Fibroblast of lung (primary cell): Measurements from ENCODE around the gene CLEC2A. TPM values are rescaled to one million over a fixed set of nuclear protein-coding genes. Genes with fewer than 3 reads are reported as not detected.
"Not testable (repeated sequence)": the region's sequence is repeated elsewhere in the genome, so short reads cannot be mapped to it uniquely, and the experiment has no call there.

Experiments
- DNase-seq, 2 donors: peaks; one replicate each; pipeline versions ENCODE4 v3.0.0 to v3.0.0-alpha.2; 2010; ENCODE audit warnings: low read depth in 2 of 2
- H2AFZ ChIP-seq: 2 replicates; pipeline ENCODE4 v1.5.1; 2012; ENCODE audit warnings: low read length, control low read depth, inconsistent platforms
- H3K27ac ChIP-seq: 2 replicates; pipeline ENCODE4 v1.5.1; 2011; ENCODE audit warnings: low read length, control low read depth; ENCODE audit not compliant: insufficient read depth
- H3K27me3 ChIP-seq: 2 replicates; pipeline ENCODE4 v1.5.1; 2011; ENCODE audit warnings: mild to moderate bottlenecking, low read length; ENCODE audit not compliant: control insufficient read depth, insufficient read depth
- H3K36me3 ChIP-seq: 2 replicates; pipeline ENCODE4 v1.5.1; 2011; ENCODE audit warnings: low read length; ENCODE audit not compliant: control insufficient read depth, insufficient read depth
- H3K4me1 ChIP-seq: 2 replicates; pipeline ENCODE4 v1.5.1; 2011; ENCODE audit warnings: low read length; ENCODE audit not compliant: control insufficient read depth, insufficient read depth; ENCODE audit errors: extremely low read depth
- H3K4me2 ChIP-seq: 2 replicates; pipeline ENCODE4 v1.5.1; 2011; ENCODE audit warnings: low read length, control low read depth; ENCODE audit not compliant: insufficient read depth; ENCODE audit errors: extremely low read depth
- H3K4me3 ChIP-seq, 4 experiments: fragments of 200-600 bp in 1 of 4; sonication (generic) in 1 of 4; replicated peaks in 1 of 4; 2 replicates each; pipeline ENCODE4 v1.5.1; 2011 to 2016; ENCODE audit warnings: low read length in 4 of 4, low read depth in 3 of 4, mild to moderate bottlenecking in 3 of 4, control low read depth in 2 of 4, inconsistent platforms in 1 of 4, mixed read lengths in 1 of 4; ENCODE audit not compliant: insufficient read depth in 1 of 4; ENCODE audit errors: control extremely low read depth in 1 of 4
- H3K79me2 ChIP-seq: 2 replicates; pipeline ENCODE4 v1.5.1; 2012; ENCODE audit warnings: mild to moderate bottlenecking, low read length, inconsistent platforms; ENCODE audit not compliant: control insufficient read depth, insufficient read depth
- H3K9ac ChIP-seq: 2 replicates; pipeline ENCODE4 v1.5.1; 2011; ENCODE audit warnings: mild to moderate bottlenecking, low read length, control low read depth; ENCODE audit not compliant: insufficient read depth
- H3K9me3 ChIP-seq: 2 replicates; pipeline ENCODE4 v1.5.1; 2012; ENCODE audit warnings: low read depth, low read length; ENCODE audit not compliant: control insufficient read depth, insufficient read depth
- H4K20me1 ChIP-seq: 2 replicates; pipeline ENCODE4 v1.5.1; 2011; ENCODE audit warnings: low read length; ENCODE audit not compliant: control insufficient read depth, insufficient read depth; ENCODE audit errors: extremely low read depth
- CTCF ChIP-seq, 2 donors: IDR thresholded peaks in 1 of 2; conservative IDR thresholded peaks in 1 of 2; 1 replicate in 1 of 2; 2 replicates in 1 of 2; pipeline ENCODE4 v1.5.1; 2011 to 2012; ENCODE audit warnings: low read length in 2 of 2, control low read depth in 1 of 2, inconsistent platforms in 1 of 2, low read depth in 1 of 2, mild to moderate bottlenecking in 1 of 2
- EZH2 ChIP-seq: IDR thresholded peaks from 2 replicates; pipeline ENCODE4 v1.5.1; 2012; ENCODE audit warnings: low read length, control low read depth, mild to moderate bottlenecking; ENCODE audit errors: missing control alignments
- polyA plus RNA-seq, 2 donors: library from polyadenylated mRNA; depleted of rRNA in 1 of 2; stranded (reverse) in 1 of 2; unstranded in 1 of 2; fragments of >200 nt; gene quantifications; 2 replicates each; pipeline ENCODE4 v1.2.1, GENCODE V29; 2011 to 2012; ENCODE audit warnings: missing spikeins in 1 of 2
- total RNA-seq: library from RNA; depleted of rRNA; stranded (reverse); fragments of >200 nt; gene quantifications from 2 replicates; pipeline ENCODE4 v1.2.1, GENCODE V29; 2014

Gene CLEC2A
- total and polyA plus RNA-seq, 2 donors (not counting 1 experiment from before 2014, with no cell fraction given), result not detected

GRCh38 chr12:9975614-9976013 is 43.4 kb upstream of the CLEC2A start:
- TF ChIP-seq CTCF (conservative IDR thresholded peaks at IDR 0.05 in 1 of 2, IDR thresholded peaks at IDR 0.05 in 1 of 2; ENCODE audit: low read depth in 1 of 2, low read length in 2 of 2) (no peak), EZH2 (no peak)
- no peak overlapping the region for H2AFZ ChIP-seq

GRCh38 chr12:9974731-9975130 is 42.6 kb upstream of the CLEC2A start:
- not testable (repeated sequence) for H3K9ac ChIP-seq, H3K27ac ChIP-seq, H3K4me3 ChIP-seq, H4K20me1 ChIP-seq, H3K9me3 ChIP-seq, DNase-seq, H3K36me3 ChIP-seq, H3K4me1 ChIP-seq, H2AFZ ChIP-seq, H3K79me2 ChIP-seq, H3K27me3 ChIP-seq, H3K4me2 ChIP-seq

More at GRCh38 chr12:9975614-9976013, 43.4 kb upstream of the CLEC2A start:
- Histone ChIP-seq H3K27me3 (no peaks in the 10 kb centered on the region), H3K27ac (no peak overlapping the region), H3K4me3 (no peak overlapping the region), H3K4me1 (no peaks in the 10 kb centered on the region), H3K9me3 (no peaks in the 10 kb centered on the region), H4K20me1 (no peaks in the 10 kb centered on the region), H3K9ac (no peak overlapping the region), H3K4me2 (no peak overlapping the region), H3K79me2 (no peaks in the 10 kb centered on the region), H3K36me3 (no peaks in the 10 kb centered on the region)
- DNase-seq, result no peak

GRCh38 chr12:9973949-9974348 is 41.8 kb upstream of the CLEC2A start:
- H4K20me1 ChIP-seq, result no peaks in the 10 kb centered on the region
- DNase-seq, result no peak
- H3K27ac ChIP-seq, result no peak overlapping the region
- H3K9ac ChIP-seq, result no peak overlapping the region
- H3K27me3 ChIP-seq, result no peaks in the 10 kb centered on the region
- no peaks in the 10 kb centered on the region for H3K4me1 ChIP-seq
- H3K4me3 ChIP-seq, result no peak overlapping the region
- H3K79me2 ChIP-seq, result no peaks in the 10 kb centered on the region
- no peak overlapping the region for H2AFZ ChIP-seq
- no peak for TF ChIP-seq CTCF (conservative IDR thresholded peaks at IDR 0.05 in 1 of 2, IDR thresholded peaks at IDR 0.05 in 1 of 2; ENCODE audit: low read depth in 1 of 2, low read length in 2 of 2)
- no peak for TF ChIP-seq EZH2
- no peak overlapping the region for H3K4me2 ChIP-seq
- no peaks in the 10 kb centered on the region for H3K36me3 ChIP-seq
- no peaks in the 10 kb centered on the region for H3K9me3 ChIP-seq

GRCh38 chr12:9971181-9971580 is 39.0 kb upstream of the CLEC2A start, which contains the start of gene CLEC12A:
CLEC12A (plus strand) TSS chr12:9971409; CDS start chr12:9971597, 188 bp downstream.
- Histone ChIP-seq H3K79me2 (no peaks in the 10 kb centered on the region), H3K27ac (no peak within 1 kb of the TSS), H3K9me3 (no peaks in the 10 kb centered on the region), H4K20me1 (no peaks in the 10 kb centered on the region), H3K36me3 (no peaks in the 10 kb centered on the region), H3K4me2 (no peak within 1 kb of the TSS), H3K4me3 (no peak within 1 kb of the TSS), H3K4me1 (no peaks in the 10 kb centered on the region), H2AFZ (no peak within 1 kb of the TSS), H3K27me3 (no peaks in the 10 kb centered on the region), H3K9ac (no peak within 1 kb of the TSS)
- TF ChIP-seq EZH2, result no peak
- no peak for TF ChIP-seq CTCF (conservative IDR thresholded peaks at IDR 0.05 in 1 of 2, IDR thresholded peaks at IDR 0.05 in 1 of 2; ENCODE audit: low read depth in 1 of 2, low read length in 2 of 2)
- no peak for DNase-seq
